Right renal pelvis (tissue), 4 donors: ENCODE measurements around the gene SMARCD3. TPM values are rescaled to one million over a fixed set of nuclear protein-coding genes. Genes with fewer than 3 reads are reported as not detected.

Experiments used
- DNase-seq, 4 donors: peaks; one replicate each; pipeline ENCODE4 v3.0.0-alpha.2; 2013; ENCODE audit warnings: low read depth in 4 of 4, low spot score in 3 of 4, missing footprints in 1 of 4
- polyA plus RNA-seq, 4 donors: library from polyadenylated mRNA; unstranded; fragments of 120-200 nt; gene quantifications; one replicate each; pipeline ENCODE4 v1.2.1, GENCODE V29; 2013; ENCODE audit not compliant: insufficient read length in 4 of 4

SMARCD3 gene
- polyA plus RNA-seq, 4 donors: 61.3 to 71.7 (median 66.9) TPM

DNA sequence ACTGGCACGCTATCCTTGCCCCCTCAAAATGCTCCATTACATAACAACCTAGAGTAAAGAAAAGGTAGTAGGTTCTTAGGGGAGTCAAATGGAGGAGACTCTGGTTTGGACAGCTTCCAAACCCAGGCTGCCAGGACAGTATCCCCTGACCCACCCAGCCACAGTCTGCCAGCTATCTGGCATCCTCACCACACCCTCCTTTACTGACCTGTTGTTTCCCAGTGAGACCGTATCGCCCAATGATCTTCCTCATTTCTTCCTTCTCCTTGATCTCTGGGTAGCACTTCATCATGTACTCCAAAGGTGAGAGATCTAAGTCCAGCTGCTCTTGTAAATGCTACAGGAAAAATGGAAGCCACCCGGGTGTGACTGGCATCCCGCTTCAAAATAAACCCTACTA, 33.1 kb downstream of the SMARCD3 start:
- DNase-seq: no peak

DNA sequence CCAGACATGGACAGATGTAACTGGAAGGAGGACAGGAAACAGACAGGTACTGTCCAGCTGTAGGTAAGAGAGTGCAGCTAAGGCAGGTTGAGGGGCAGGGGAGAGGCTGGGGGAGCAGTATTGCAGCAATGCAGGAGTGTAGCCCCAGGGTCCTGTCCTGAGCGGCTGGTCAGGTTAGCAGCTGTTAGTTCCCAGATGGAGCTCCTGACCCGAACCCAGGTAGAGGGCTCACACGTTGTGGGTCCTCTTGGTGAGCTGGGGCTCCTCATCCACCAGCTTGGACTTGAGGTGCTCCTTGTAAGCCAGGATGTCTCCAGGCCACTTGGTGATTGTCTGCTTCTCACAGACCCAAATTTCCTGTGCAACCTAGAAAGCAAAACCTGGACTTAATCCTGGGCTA, 34.7 kb downstream of the SMARCD3 start:
- DNase-seq: no peak

DNA sequence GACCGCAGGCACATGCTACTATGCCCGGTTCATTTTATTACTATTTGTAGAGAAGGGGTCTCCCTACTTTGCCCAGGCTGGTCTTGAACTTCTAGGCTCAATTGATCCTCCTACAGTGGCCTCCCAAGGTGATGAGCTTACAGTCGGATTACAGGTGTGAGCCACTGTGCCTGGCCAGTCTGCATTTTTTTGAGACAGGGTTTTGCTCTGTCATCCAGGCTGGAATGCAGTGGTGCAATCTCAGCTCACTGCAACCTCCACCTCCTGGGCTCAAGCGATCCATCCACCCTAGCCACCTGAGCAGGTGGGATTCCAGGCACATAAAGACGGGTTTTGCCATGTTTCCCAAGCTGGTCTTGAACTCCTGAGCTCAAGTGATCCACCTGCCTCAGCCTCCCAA, 35.9 kb downstream of the SMARCD3 start:
- DNase-seq: no peak

DNA sequence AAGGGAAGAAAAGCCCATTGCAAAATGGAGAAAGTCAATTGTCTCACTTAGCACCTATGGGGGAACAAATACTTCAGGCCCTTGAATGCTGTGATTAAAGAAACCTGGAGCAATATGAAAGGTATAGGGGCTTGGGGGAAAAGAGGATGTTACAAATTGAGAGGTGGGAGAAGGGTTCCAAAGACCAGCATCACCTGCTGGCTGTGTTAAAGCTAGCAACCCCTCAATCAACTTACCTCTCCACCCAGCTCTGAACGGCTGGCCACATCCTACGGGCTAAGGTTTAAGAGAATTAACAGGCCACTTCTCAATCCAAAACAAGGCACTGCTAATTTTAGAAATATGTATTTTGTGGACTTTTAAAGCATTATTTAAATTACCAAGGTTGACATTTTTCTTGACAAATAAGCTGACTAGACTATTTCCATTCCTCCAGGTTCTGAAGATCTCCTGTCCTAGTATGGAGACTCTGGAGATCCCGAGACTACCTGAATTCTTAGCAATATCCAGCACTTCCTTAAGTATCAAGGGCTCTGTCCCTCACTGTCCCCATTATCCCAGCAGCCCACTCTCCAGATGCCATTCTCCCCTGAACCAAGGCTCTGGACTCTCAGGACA, 37.2 kb downstream of the SMARCD3 start:
- no peak for DNase-seq

DNA sequence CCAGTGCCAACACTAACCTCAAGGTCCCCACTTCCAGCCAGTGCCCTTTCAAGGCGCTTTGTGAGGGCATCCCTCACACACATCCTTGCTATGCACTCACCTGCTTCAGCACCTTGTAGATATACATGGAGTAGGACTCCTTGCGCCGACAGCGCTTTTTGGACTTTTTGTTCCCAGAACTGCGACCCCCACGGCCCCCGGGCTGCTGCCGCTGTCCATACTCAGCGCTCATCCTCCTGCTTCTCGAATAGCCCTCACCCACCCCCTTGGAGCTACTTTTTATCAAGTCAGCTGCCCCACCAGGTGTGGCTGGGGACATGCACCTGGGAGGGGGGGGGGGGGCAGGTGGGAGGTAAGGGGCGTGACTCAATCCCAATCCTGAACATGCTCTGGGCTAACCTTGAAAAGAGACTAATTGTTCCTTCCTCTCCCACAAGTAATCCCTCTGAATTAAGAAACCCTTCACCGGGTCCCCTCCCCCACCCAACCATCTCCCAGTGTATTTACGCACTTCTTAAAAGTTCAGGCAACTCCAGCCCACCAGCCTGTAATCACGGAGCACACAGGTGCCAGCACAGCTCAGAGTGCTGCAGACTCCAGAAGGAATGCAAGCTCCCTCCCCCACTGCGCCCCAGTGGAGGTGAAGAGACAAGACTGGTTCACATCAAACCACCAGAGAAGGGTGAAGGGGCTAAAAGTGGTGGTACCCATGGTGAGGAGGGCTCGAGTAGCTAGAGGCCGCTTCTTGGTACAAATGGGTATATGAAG, 38.2 kb downstream of the SMARCD3 start, which contains the start of gene H2BK1:
TSS of gene H2BK1 (minus strand) at position 402 of the 768 bp plus-strand sequence. CDS start at position 232, 170 bp downstream.
- DNase-seq: no peak

DNA sequence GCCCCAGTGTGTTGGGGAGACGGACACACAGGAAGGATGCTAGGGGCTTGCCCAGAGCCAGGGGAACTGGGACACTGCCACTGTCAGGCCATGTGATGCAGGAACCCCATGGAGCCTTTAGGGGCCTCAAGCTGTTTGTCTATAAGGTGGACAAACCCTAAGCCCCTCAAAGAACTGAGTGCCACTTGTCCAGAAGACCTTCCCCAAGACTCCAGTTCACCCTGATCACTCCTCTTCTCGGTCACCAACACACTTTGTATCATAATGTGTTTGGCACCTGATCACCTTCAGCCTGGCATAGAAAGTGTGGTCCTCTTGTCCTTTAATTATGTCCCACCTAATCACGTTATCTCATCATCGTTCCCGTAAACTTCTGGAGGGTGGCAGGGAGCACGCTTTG, 38.9 kb downstream of the SMARCD3 start:
- no peak for DNase-seq

DNA sequence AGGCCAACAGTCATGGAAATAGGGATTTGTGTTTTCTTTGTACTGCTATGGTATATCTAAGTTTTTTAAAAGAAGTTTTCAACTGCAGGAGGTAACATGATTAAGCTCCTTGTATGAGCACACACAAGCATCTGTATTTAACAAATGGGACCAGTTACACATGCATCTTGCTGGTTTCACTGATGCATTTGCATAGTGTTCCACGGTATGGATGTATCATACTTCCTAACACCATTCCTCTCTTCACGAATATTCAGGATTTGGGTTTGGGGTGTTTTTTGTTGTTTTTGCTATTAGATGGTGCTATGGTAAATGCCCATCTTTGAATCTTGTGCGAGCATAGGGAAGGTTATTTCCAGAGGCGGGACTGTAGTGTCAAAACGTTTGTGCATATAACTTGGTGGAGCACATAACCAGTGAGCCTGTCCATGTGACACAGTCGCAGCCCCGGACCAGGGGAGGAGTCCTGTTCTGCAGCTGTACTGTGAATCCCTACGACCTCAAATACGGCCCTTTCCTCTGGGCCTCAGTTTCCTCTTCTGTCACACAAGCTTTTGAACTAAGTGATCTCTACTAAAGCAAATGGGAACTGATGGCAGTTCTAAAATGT, 40.1 kb downstream of the SMARCD3 start:
- no peak for DNase-seq

DNA sequence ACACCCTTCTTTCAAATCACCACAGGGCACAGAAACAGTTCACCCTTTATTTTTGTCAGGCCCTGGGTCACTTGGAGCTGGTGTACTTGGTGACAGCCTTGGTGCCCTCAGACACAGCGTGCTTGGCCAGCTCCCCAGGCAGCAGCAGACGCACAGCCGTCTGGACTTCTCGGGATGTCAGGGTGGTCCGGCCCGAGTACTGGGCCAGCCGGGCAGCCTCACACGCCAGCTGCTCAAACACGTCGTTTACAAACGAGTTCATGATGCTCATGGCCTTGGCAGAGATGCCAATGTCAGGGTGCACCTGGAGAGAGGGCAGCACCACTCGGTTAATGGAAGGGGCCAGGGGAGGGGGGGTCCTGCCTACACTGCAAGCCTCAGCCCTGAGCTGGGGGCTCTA, 40.7 kb downstream of the SMARCD3 start:
- no peak for DNase-seq

DNA sequence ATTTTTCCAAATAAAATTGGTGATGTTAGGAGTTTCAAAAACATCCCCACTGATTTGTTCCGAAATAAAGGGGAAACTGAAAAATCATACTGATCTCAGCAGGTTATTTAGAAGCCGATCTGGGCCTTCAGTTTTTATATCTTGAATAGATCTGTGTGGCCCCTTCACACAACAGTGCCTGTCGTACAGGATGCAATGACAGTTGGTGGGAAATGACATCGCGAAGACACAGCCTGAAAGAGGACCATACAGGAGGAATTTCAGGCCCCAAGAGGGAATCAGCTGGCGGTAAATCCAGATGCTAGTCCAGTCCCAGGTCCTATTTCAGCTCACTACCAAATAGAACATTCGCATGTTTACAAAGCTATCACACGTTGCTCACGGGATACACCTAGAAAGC, 41.2 kb downstream of the SMARCD3 start:
- no peak for DNase-seq

DNA sequence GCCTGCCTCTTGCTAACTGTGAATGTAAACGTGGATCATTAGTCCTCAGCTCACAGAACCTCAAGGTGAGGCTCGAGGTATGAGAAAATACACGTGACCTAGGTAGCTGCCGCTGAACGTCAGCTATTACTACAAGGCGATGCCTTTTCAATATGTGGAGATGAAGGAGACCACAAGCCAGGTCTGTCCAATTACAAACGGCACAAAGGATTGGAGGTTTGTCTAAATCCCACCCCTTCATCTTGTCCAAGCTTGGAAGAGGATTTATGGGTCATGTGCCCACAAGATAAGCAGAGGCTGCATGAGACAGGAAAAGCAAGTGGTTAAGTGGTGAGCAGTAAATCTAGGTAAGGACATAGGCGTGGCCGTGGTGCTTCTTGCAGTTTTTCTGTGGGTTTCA, 41.6 kb downstream of the SMARCD3 start:
- DNase-seq: no peak

DNA sequence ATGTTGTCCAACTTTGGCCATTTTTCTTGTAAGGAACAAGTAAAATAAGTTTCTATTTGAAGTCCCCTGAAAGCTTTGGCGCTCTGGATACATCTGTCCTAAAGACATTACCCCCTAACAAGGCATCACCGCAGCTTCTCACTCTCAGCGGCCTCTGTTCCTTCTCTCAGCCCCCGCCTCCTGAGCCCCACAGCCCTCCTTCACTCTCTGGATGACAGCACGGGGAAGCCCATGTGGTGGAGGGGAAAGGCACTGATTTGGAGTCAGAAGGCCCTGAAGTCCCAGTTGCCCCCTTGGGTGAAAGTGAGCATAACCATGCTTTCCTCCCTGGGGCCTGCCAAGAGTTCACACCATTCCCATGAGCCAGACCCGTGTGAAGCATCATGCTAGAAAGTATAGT, 42.8 kb downstream of the SMARCD3 start:
- DNase-seq: no peak

DNA sequence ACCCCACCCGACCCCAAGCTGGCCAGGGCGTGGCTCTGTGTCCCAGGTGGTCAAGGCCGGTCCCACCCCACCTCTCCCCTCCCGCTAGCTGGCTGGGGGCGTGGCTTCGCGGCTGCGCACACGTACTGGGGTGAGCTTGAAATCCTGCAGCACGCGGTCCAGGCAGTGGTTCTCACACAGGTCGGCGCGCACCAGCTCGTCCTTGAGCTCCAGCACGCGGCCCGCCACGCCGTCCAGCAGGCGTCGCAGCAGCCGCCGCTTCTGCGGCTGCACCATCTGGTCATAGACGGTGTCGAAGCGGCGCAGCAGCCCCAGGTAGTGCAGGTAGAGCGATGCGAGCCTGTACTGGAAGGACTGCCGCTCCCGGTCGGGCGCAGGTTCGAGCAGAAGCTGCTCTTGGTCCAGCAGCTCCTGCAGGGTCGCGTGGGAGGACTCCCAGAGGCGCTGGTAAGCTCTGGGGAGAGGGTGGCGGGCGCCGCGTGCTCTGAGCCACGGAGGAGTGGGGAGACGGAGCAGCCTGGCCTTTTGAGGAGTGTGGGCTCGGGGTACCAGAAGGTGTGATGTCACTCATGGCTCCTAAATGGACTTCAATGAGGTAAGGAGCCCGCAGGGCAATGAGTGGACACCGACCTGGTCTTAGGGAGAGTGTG, 44.0 kb downstream of the SMARCD3 start:
- DNase-seq: no peak

DNA sequence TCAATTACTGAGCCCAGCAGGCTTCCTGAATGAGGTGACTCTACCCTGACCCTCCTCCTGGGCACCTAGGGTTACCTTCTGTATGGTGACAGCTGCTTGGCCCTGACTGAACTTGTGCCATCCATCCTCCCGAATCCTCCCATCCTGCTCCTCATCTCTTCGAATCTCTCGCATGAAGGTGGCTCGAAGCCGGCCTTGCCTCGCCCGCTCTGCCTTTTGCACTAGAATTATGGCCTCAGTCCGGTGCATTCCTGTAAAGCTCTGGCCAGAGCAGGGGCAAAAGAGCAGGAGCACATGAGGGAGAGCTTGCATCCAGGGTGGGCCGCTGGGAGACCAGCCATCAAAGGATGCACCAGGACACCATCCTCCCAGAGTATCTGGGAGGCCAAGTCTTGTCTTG, 45.7 kb downstream of the SMARCD3 start:
- DNase-seq: no peak

DNA sequence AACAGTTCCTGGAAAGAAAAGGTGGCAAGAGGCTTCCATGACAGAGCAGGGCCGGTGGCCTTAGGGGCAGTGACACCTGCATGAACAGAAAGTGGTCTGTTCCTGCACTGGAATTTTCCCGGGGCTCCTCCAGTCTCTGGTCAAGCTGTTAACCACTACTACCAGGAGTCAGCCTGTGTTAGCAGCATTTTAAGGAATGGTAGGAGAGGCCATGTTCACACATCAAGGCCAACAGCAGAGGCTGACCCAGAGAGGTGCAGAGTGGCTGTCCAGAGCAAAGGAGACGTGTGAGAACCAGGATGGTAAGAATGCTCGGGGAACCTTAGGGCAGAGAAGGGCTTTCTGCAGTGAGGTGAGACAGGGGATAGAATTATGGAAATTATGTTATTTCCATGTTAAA, 46.7 kb downstream of the SMARCD3 start:
- DNase-seq: no peak

DNA sequence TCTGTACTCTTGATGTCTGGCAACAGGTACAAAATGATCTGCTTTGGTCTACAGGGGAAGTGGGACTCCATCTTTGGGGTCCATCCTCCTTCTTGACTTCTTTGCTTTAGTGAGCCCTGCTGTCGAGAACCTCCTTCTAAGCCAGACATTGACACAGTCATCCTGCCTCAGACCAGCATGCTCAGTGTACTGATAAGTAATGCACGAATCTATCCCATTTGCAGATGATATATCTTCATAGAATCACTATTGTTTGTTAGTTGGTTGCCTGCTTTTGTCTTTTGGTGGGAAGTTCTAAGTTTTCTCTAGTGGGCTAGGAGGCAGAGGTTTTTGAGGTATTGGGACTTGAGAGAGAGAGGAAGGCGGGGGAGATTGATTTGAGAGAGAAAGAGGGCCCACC, 47.1 kb downstream of the SMARCD3 start:
- DNase-seq: no peak

DNA sequence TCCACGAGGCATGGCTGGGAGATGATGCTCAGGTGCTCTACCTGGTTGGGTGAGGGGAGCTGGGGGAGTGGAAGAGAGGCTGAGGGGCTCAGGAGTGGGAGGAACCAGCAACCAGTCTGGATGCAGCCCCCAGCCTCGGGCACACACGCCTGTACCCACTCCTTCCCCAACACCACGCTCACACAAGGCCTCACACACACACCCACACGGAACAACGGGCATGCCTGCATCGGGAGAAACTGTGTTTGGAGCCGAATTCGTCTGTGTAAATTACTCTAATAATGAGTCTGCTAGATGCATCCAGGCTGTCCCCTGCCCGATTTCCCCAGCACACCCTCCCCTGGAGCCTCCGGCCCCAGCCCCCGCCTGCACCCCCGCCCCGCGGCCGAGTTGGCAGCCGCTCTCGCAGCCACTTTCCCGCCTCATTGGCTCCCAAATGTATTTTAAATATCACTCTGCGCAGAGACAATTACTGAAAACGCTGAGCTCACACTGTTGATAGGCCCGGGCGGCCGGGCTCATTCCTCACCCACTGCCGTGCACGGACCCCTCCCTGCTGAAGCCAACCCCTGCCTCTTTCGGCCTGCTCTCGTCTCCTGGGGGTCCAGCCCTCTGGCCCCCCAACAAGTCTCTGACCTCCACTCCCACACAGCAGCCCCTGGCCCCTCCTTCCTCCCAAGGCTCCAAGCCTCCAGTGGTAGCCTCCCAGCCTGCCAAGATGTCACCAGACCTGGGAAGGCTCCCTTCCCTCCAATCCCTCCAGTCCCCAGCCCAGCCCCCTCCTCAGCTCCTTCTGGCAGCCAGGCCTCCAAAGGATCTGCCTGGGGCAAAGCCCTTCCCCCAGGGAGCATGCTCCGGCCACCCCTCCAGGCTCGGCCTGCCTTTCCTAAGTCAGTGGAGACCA, 49.3 kb downstream of the SMARCD3 start:
- DNase-seq: peak in 3 of 4 donors; percentile 16 to 34 (median 23)

DNA sequence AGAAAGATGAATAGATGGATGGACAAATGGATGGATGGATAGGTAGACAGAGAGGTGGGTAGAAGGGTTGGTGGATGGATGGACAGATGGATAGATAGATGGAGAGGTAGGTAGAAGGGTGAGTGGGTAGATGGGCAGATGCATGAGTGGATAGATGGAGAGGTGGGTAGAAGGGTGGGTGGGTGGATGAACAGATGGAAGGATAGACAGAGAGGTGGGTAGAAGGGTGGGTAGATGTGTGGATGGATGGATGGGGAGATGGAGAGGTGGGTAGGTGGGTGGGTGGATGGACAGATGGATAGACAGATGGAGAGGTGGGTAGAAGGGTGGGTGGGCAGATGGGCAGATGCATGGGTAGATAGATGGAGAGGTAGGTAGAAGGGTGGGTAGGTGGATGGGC, 50.6 kb downstream of the SMARCD3 start:
- no peak for DNase-seq

DNA sequence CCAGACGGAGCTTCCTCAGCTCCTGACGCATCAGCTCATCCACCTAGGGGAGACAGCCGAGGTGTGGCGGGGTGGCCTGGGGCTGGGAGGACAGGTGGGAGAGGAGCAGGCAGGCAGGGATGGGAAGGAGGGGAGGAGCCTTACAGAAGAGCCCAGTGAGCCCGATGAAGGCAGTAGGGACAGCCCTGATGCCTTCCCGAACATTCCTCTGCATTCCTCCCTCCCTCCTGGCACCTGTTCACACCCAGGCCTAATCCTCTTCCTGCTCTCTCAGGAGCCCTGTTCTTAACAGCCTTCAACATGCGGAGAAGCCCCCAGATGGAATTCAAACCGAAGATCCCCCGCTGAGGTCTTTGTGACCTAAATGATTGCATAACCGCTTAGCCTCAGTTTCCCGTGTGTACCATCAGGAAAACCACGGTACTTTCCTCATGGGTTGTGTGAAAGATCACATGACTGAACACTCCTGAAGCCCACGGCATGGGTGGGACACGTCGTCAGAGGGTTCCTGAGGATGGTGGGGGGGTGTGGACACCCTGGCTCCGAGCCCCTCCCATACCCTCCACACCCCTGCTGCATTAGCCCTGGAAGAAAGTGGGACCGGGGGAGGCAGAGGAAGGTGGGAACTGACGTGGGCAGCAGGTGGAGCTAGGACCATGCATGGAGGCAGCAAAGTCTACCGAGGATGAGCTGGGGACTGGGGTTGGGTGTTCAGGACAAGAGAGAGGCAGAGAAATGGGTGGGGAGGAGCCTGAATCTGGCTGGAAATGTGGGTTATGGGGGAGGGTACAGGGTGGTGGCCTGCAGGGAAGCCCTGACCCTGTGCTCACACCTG, 52.7 kb downstream of the SMARCD3 start:
- no peak for DNase-seq

DNA sequence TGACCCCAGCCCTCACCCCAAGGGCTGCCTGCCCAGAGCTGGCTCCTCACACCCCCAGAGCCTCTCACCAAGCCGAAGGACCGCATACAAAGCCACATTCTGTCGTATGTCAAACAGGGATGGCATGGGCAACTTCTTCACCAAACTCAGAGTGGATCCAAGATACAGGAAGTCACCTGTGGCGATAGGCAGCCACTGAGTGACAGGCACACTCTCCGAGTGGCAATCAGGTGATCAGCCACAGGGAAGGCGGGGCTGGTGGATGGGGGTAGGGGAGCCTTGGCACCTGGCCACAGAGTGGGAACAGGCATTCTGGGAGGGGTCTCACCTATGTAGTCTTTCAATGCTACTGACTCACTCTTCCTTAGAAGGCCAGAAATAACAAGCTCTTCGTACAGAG, 54.3 kb downstream of the SMARCD3 start:
- no peak for DNase-seq
